Stomach (tissue), 9 donors: ENCODE results near the gene CWC15. TPM values are rescaled to one million over a fixed set of nuclear protein-coding genes. Genes with fewer than 3 reads are reported as not detected.

Experiments used
- DNase-seq, 2 donors: peaks; one replicate each; pipeline versions ENCODE4 v3.0.0 to v3.0.0-alpha.2; 2013 to 2019
- H3K27ac ChIP-seq, 5 donors: fragments of 200-600 bp in 4 of 5; sonication (generic) in 4 of 5; one replicate each; pipeline ENCODE4 v1.5.1; 2013 to 2019; ENCODE audit warnings: mild to moderate bottlenecking in 1 of 5, moderate library complexity in 1 of 5
- H3K27me3 ChIP-seq, 3 donors: fragments of 200-600 bp; sonication (generic); one replicate each; pipeline ENCODE4 v1.5.1; 2017 to 2019; ENCODE audit warnings: mixed run types in 1 of 3
- H3K36me3 ChIP-seq, 4 donors: fragments of 200-600 bp; sonication (generic); 1 replicate in 3 of 4; 2 replicates in 1 of 4; pipeline ENCODE4 v1.5.1; 2016 to 2019
- H3K4me1 ChIP-seq, 4 donors: fragments of 200-600 bp; sonication (generic); one replicate each; pipeline ENCODE4 v1.5.1; 2016 to 2019
- H3K4me3 ChIP-seq, 4 donors: fragments of 200-600 bp; sonication (generic) in 3 of 4; one replicate each; pipeline ENCODE4 v1.5.1; 2016 to 2019; ENCODE audit warnings: mild to moderate bottlenecking in 1 of 4
- H3K9me3 ChIP-seq, 4 donors: fragments of 200-600 bp; sonication (generic); one replicate each; pipeline ENCODE4 v1.5.1; 2016 to 2019
- CTCF ChIP-seq, 7 experiments: fragments of 450-650 bp in 4 of 7; fragments of 200-600 bp in 3 of 7; sonication (generic) in 3 of 7; IDR thresholded peaks; one replicate each; pipeline ENCODE4 v1.5.1; 2016 to 2019; ENCODE audit warnings: antibody characterized with exemption in 7 of 7, control low read depth in 2 of 7, mild to moderate bottlenecking in 1 of 7
- EP300 ChIP-seq: sonication (generic); formaldehyde crosslinking; IDR thresholded peaks from one replicate; pipeline ENCODE4 v1.6.1; 2017; ENCODE audit warnings: antibody characterized with exemption
- POLR2A ChIP-seq, 4 donors: fragments of 450-650 bp; IDR thresholded peaks; one replicate each; pipeline ENCODE4 v1.6.1; 2016; ENCODE audit warnings: antibody characterized with exemption in 4 of 4, control low read depth in 2 of 4, mild to moderate bottlenecking in 1 of 4, moderate library complexity in 1 of 4
- POLR2AphosphoS5 ChIP-seq, 3 donors: sonication (generic); formaldehyde crosslinking; IDR thresholded peaks; one replicate each; pipeline ENCODE4 v1.6.1; 2016; ENCODE audit warnings: antibody characterized with exemption in 3 of 3
- WGBS, 5 donors: extraction: QIAGEN DNeasy Blood & Tissue Kit in 3 of 5; methylation state at CpG; one replicate each; pipeline versions ENCODE4 v1.1.5 to v1.1.7; 2013 to 2018; 5-methylcytosine and 5-hydroxymethylcytosine counted together
- intact Hi-C: fragments of 100-400 bp; cut with DNase I; formaldehyde crosslinking; loops from one replicate; pipeline ENCODE4 v1.15.1; 2023; ENCODE audit warnings: low total_unique reads
- polyA plus RNA-seq, 3 donors: library from polyadenylated mRNA; stranded (reverse); fragments of 200-250 nt; gene quantifications; one replicate each; pipeline ENCODE4 v1.2.3, GENCODE V29; 2013
- total RNA-seq, 5 donors: library from RNA; depleted of rRNA; stranded (reverse); fragments of >200 nt; gene quantifications; one replicate each; pipeline versions ENCODE4 v1.1.0 to v1.2.3, GENCODE V29; 2014 to 2016
- donor health status: healthy with polysubstance abuse.
- donor health status: Bipolar disorder and iron deficiency.
- donor health status: healthy.

Gene CWC15
- total and polyA plus RNA-seq, 8 donors = 8.2 to 88.9 (median 45.4) TPM

GRCh38 chr11:94998285-94998684 is 24.9 kb upstream of the CWC15 start:
- DNase-seq = no peak
- intact Hi-C loops = no loop called here

GRCh38 chr11:94997437-94997836 is 24.1 kb upstream of the CWC15 start:
- DNase-seq = no peak
- TF ChIP-seq CTCF (IDR thresholded peaks at IDR 0.05) (no peak), POLR2A (IDR thresholded peaks at IDR 0.05) (no peak), EP300 (no peak), POLR2AphosphoS5 (IDR thresholded peaks at IDR 0.05) (no peak)
- WGBS, 5 donors = 81 to 87% (median 83%) methylated on average over 6 of the region's 6 CpGs
- no peak overlapping the region for H3K27ac ChIP-seq
- H3K9me3 ChIP-seq = no peaks in the 10 kb centered on the region
- no peak overlapping the region for H3K4me3 ChIP-seq
- intact Hi-C loops = no loop called here
- no peaks in the 10 kb centered on the region for H3K4me1 ChIP-seq
- H3K36me3 ChIP-seq = peaks cover 0 to 14% (median 0%) of the 10 kb centered on the region in 4 donors
- no peaks in the 10 kb centered on the region for H3K27me3 ChIP-seq

More at GRCh38 chr11:94998285-94998684, 24.9 kb upstream of the CWC15 start:
- TF ChIP-seq POLR2AphosphoS5 (IDR thresholded peaks at IDR 0.05) (no peak), EP300 (no peak), POLR2A (IDR thresholded peaks at IDR 0.05) (no peak), CTCF (IDR thresholded peaks at IDR 0.05) (no peak)
- Histone ChIP-seq H3K27ac (no peak overlapping the region), H3K4me3 (no peak overlapping the region), H3K9me3 (no peaks in the 10 kb centered on the region), H3K4me1 (no peaks in the 10 kb centered on the region), H3K36me3 (peaks cover 0 to 14% (median 0%) of the 10 kb centered on the region in 4 donors), H3K27me3 (no peaks in the 10 kb centered on the region)
- 92 to 97% (median 95%) methylated on average over 7 to 13 of the region's 13 CpGs for WGBS, 5 donors

- 88 to 97% (median 96%) methylated on average over 2 of the region's 2 CpGs for WGBS, 5 donors
- H3K4me3 ChIP-seq = no peak overlapping the region
- TF ChIP-seq POLR2A (IDR thresholded peaks at IDR 0.05) (no peak), CTCF (IDR thresholded peaks at IDR 0.05) (no peak), EP300 (no peak), POLR2AphosphoS5 (IDR thresholded peaks at IDR 0.05) (no peak)
- H3K4me1 ChIP-seq = no peaks in the 10 kb centered on the region
- peaks cover 0 to 9% (median 0%) of the 10 kb centered on the region in 4 donors for H3K36me3 ChIP-seq
- intact Hi-C loops = no loop called here
- H3K27ac ChIP-seq = no peak overlapping the region
- no peak for DNase-seq
- no peaks in the 10 kb centered on the region for H3K27me3 ChIP-seq
- no peaks in the 10 kb centered on the region for H3K9me3 ChIP-seq
These were observed 20.1 kb upstream of the CWC15 start for GRCh38 chr11:94993400-94993943.

GRCh38 chr11:94988748-94989147 is 15.4 kb upstream of the CWC15 start:
- Histone ChIP-seq H3K4me3 (no peak overlapping the region), H3K36me3 (no peaks in the 10 kb centered on the region), H3K27me3 (no peaks in the 10 kb centered on the region), H3K9me3 (no peaks in the 10 kb centered on the region), H3K4me1 (no peaks in the 10 kb centered on the region), H3K27ac (no peak overlapping the region)
- WGBS, 5 donors = 64 to 92% (median 76%) methylated on average over 1 of the region's 1 CpG
- DNase-seq = no peak
- intact Hi-C loops = no loop called here
- no peak for TF ChIP-seq CTCF (IDR thresholded peaks at IDR 0.05)
- TF ChIP-seq POLR2A (IDR thresholded peaks at IDR 0.05) = no peak
- TF ChIP-seq POLR2AphosphoS5 (IDR thresholded peaks at IDR 0.05) = no peak
- TF ChIP-seq EP300 = no peak
